ENCODE data around the gene BEND2. TPM values are rescaled to one million over a fixed set of nuclear protein-coding genes. Genes with fewer than 3 reads are reported as not detected.
A peak's percentile ranks its signal among the peaks of the same experiment; 100 is the strongest.

Gene BEND2
- total and polyA plus RNA-seq, 2 donors from 2014 or later: not detected

DNA sequence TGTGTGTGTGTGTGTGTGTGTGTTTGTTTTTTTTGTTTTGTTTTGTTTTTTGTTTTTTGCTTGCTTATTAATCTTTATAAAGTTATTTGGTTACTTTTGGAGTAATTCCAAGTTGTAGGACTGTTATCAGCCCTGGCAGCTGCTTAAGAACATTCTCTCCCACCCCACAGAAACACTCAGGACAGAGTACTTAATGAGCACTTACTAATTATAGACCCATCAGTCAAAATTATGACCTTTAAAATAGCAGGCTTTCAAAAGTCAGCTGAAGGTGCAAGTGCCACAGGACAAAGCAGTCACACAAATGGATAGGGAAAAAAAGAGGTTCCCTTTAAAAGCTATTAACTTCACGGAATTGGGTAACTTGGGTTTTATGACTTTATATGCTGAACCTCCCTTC, 69.0 kb downstream of the BEND2 start:
- no peaks in the 10 kb centered on the region for H3K9me3 ChIP-seq (ENCODE audit: control insufficient read depth in 2 of 3, insufficient read depth in 1 of 3, low read length in 3 of 3)
- H3K4me3 ChIP-seq (ENCODE audit: low read length in 3 of 3): no peak overlapping the region
- no peaks in the 10 kb centered on the region for H3K36me3 ChIP-seq (ENCODE audit: control insufficient read depth in 2 of 3, insufficient read depth in 3 of 3, low read length in 3 of 3)
- TF ChIP-seq, protein P1, sequence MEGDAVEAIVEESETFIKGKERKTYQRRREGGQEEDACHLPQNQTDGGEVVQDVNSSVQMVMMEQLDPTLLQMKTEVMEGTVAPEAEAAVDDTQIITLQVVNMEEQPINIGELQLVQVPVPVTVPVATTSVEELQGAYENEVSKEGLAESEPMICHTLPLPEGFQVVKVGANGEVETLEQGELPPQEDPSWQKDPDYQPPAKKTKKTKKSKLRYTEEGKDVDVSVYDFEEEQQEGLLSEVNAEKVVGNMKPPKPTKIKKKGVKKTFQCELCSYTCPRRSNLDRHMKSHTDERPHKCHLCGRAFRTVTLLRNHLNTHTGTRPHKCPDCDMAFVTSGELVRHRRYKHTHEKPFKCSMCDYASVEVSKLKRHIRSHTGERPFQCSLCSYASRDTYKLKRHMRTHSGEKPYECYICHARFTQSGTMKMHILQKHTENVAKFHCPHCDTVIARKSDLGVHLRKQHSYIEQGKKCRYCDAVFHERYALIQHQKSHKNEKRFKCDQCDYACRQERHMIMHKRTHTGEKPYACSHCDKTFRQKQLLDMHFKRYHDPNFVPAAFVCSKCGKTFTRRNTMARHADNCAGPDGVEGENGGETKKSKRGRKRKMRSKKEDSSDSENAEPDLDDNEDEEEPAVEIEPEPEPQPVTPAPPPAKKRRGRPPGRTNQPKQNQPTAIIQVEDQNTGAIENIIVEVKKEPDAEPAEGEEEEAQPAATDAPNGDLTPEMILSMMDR (IDR thresholded peaks at IDR 0.05; ENCODE audit: borderline replicate concordance, extremely low read depth, insufficient read depth): no peak
- H3K27me3 ChIP-seq (ENCODE audit: control insufficient read depth, insufficient read depth, low read length): no peaks in the 10 kb centered on the region
- intact Hi-C loops (cut with DNase I): no loop called here
- FAIRE-seq (no peak), DNase-seq (no peak)
- H3K4me1 ChIP-seq (ENCODE audit: control insufficient read depth in 2 of 3, insufficient read depth in 2 of 3, low read depth in 1 of 3, low read length in 3 of 3): no peaks in the 10 kb centered on the region
- H3K9ac ChIP-seq (ENCODE audit: low read length in 3 of 3): no peak overlapping the region
- H3K27ac ChIP-seq (ENCODE audit: low read depth in 2 of 2, low read length in 2 of 2): no peak overlapping the region

DNA sequence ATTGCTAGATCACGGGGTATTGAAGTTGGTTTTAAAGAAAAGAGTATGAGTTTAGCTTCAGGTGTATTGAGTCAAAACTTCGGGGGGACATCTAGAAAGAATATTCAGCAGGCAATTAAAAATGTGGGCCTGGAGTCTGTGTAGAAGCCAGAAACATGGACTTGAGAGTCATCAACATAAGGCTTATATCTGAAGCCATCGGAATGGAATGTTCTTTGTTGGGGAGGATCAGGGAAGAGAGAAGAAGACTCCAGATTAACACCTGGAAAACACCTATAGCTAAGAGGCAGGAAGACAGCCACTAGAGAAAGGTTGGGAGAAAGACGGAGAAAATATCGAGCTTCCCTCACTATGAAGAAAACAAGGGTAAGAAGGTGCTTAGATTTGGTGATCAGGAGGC, 69.5 kb downstream of the BEND2 start:
- intact Hi-C loops (cut with DNase I): no loop called here
- TF ChIP-seq, protein P1 (IDR thresholded peaks at IDR 0.05; ENCODE audit: borderline replicate concordance, extremely low read depth, insufficient read depth): no peak
- Histone ChIP-seq H3K36me3 (ENCODE audit: control insufficient read depth in 2 of 3, insufficient read depth in 3 of 3, low read length in 3 of 3) (no peaks in the 10 kb centered on the region), H3K4me3 (ENCODE audit: low read length in 3 of 3) (no peak overlapping the region), H3K9me3 (ENCODE audit: control insufficient read depth in 2 of 3, insufficient read depth in 1 of 3, low read length in 3 of 3) (no peaks in the 10 kb centered on the region), H3K9ac (ENCODE audit: low read length in 3 of 3) (no peak overlapping the region), H3K27me3 (ENCODE audit: control insufficient read depth, insufficient read depth, low read length) (no peaks in the 10 kb centered on the region), H3K4me1 (ENCODE audit: control insufficient read depth in 2 of 3, insufficient read depth in 2 of 3, low read depth in 1 of 3, low read length in 3 of 3) (no peaks in the 10 kb centered on the region), H3K27ac (ENCODE audit: low read depth in 2 of 2, low read length in 2 of 2) (no peak overlapping the region)
- DNase-seq (no peak), FAIRE-seq (no peak)

DNA sequence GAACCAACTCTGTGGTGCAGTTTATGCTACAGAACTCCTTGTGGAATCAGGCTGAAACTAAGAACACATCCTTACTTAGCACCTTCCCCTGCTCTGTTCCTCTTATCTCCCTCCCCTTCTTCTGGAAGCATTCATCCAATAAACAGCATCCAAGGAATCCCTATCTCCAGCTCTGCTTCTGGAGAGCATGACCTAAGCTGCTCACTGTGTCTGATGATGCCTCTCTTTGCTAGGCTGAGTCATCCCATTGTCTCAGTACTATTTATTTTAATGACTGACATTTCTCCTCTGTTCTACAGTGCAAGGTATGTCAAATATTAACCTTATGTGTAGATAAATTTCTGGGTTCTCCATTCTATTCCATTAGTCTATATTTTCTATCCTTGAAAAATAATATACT, 71.2 kb downstream of the BEND2 start:
- H3K27me3 ChIP-seq (ENCODE audit: control insufficient read depth, insufficient read depth, low read length): no peaks in the 10 kb centered on the region
- DNase-seq (no peak), FAIRE-seq (no peak)
- no peak overlapping the region for H3K9ac ChIP-seq (ENCODE audit: low read length in 3 of 3)
- no peak overlapping the region for H3K27ac ChIP-seq (ENCODE audit: low read depth in 2 of 2, low read length in 2 of 2)
- H3K4me1 ChIP-seq (ENCODE audit: control insufficient read depth in 2 of 3, insufficient read depth in 2 of 3, low read depth in 1 of 3, low read length in 3 of 3): no peaks in the 10 kb centered on the region
- TF ChIP-seq, protein P1 (IDR thresholded peaks at IDR 0.05; ENCODE audit: borderline replicate concordance, extremely low read depth, insufficient read depth): no peak
- no peaks in the 10 kb centered on the region for H3K36me3 ChIP-seq (ENCODE audit: control insufficient read depth in 2 of 3, insufficient read depth in 3 of 3, low read length in 3 of 3)
- intact Hi-C loops (cut with DNase I): no loop called here
- no peak overlapping the region for H3K4me3 ChIP-seq (ENCODE audit: low read length in 3 of 3)
- H3K9me3 ChIP-seq (ENCODE audit: control insufficient read depth in 2 of 3, insufficient read depth in 1 of 3, low read length in 3 of 3): no peaks in the 10 kb centered on the region

DNA sequence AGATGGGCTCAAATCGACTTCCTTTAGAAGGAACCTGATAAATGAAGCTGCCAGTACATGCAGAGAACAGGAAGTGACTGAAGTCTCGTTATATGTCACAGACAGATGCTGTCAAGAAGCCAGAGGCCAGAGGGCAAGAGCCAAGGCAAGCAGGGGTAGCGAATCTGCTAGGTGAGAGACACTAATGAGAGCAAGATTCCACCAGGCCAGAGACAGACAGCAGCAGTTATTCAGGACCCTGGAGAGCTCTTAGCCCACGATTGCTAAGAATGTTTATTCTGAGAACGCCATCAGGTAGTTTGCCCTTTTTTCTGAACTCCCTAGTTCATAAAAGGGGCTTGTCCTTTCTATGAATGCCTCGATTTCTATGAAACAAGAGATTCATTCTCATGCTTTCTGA, 73.7 kb downstream of the BEND2 start:
- H3K27ac ChIP-seq (ENCODE audit: low read depth in 2 of 2, low read length in 2 of 2): no peak overlapping the region
- TF ChIP-seq, protein P1 (IDR thresholded peaks at IDR 0.05; ENCODE audit: borderline replicate concordance, extremely low read depth, insufficient read depth): no peak
- DNase-seq: peak in 4 of 5 donors; percentile 19 to 62 (median 40)
- H3K9me3 ChIP-seq (ENCODE audit: control insufficient read depth in 2 of 3, insufficient read depth in 1 of 3, low read length in 3 of 3): no peaks in the 10 kb centered on the region
- no peak overlapping the region for H3K4me3 ChIP-seq (ENCODE audit: low read length in 3 of 3)
- H3K4me1 ChIP-seq (ENCODE audit: control insufficient read depth in 2 of 3, insufficient read depth in 2 of 3, low read depth in 1 of 3, low read length in 3 of 3): no peaks in the 10 kb centered on the region
- no peaks in the 10 kb centered on the region for H3K36me3 ChIP-seq (ENCODE audit: control insufficient read depth in 2 of 3, insufficient read depth in 3 of 3, low read length in 3 of 3)
- H3K9ac ChIP-seq (ENCODE audit: low read length in 3 of 3): no peak overlapping the region
- intact Hi-C loops (cut with DNase I): no loop called here
- no peak for FAIRE-seq
- no peaks in the 10 kb centered on the region for H3K27me3 ChIP-seq (ENCODE audit: control insufficient read depth, insufficient read depth, low read length)
